BLaER1 (cell line): ENCODE measurements around the gene SLC17A6.

Source experiments
- H3K27ac ChIP-seq: shearing (Covaris generic); formaldehyde crosslinking; 2 replicates; pipeline ENCODE4 v1.8.1; 2022
- H3K27me3 ChIP-seq: shearing (Covaris generic); formaldehyde crosslinking; 2 replicates; pipeline ENCODE4 v1.8.1; 2022
- H3K36me3 ChIP-seq: shearing (Covaris generic); formaldehyde crosslinking; 2 replicates; pipeline ENCODE4 v1.8.1; 2022
- H3K4me1 ChIP-seq: shearing (Covaris generic); formaldehyde crosslinking; 2 replicates; pipeline ENCODE4 v1.8.1; 2022
- H3K4me2 ChIP-seq: shearing (Covaris generic); formaldehyde crosslinking; 2 replicates; pipeline ENCODE4 v1.8.1; 2022
- H3K4me3 ChIP-seq: shearing (Covaris generic); formaldehyde crosslinking; 2 replicates; pipeline ENCODE4 v1.8.1; 2022
- H3K9ac ChIP-seq: shearing (Covaris generic); formaldehyde crosslinking; 2 replicates; pipeline ENCODE4 v1.8.1; 2022
- H3K9me3 ChIP-seq: shearing (Covaris generic); formaldehyde crosslinking; 2 replicates; pipeline ENCODE4 v1.8.1; 2022
- H4K20me1 ChIP-seq: shearing (Covaris generic); formaldehyde crosslinking; 2 replicates; pipeline ENCODE4 v1.8.1; 2022
- Cebpa-rat ChIP-seq: shearing (Covaris generic); IDR thresholded peaks from 2 replicates; pipeline ENCODE4 v1.8.1; 2022

The SLC17A6 gene

GRCh38 chr11:22341588-22341931 lies 3.4 kb downstream of the SLC17A6 start:
- no peaks in the 10 kb centered on the region for H3K36me3 ChIP-seq
- H3K4me1 ChIP-seq, result no peaks in the 10 kb centered on the region
- no peak overlapping the region for H3K27ac ChIP-seq
- H4K20me1 ChIP-seq, result no peaks in the 10 kb centered on the region
- H3K27me3 ChIP-seq, result peaks cover 50% of the 10 kb centered on the region
- peaks cover 11% of the 10 kb centered on the region for H3K9me3 ChIP-seq
- TF ChIP-seq Cebpa-rat, result no peak
- H3K9ac ChIP-seq, result no peak overlapping the region
- H3K4me3 ChIP-seq, result no peak overlapping the region
- H3K4me2 ChIP-seq, result no peak overlapping the region

GRCh38 chr11:22342211-22343031 lies 4.2 kb downstream of the SLC17A6 start:
- H4K20me1 ChIP-seq, result no peaks in the 10 kb centered on the region
- H3K9me3 ChIP-seq, result peaks cover 11% of the 10 kb centered on the region
- TF ChIP-seq Cebpa-rat, result no peak
- H3K36me3 ChIP-seq, result no peaks in the 10 kb centered on the region
- H3K27me3 ChIP-seq, result peaks cover 50% of the 10 kb centered on the region
- no peak overlapping the region for H3K4me2 ChIP-seq
- no peak overlapping the region for H3K4me3 ChIP-seq
- H3K4me1 ChIP-seq, result no peaks in the 10 kb centered on the region
- H3K27ac ChIP-seq, result no peak overlapping the region
- H3K9ac ChIP-seq, result no peak overlapping the region

GRCh38 chr11:22343032-22343324 lies 4.8 kb downstream of the SLC17A6 start:
- H3K4me1 ChIP-seq, result no peaks in the 10 kb centered on the region
- peaks cover 11% of the 10 kb centered on the region for H3K9me3 ChIP-seq
- H3K4me3 ChIP-seq, result no peak overlapping the region
- TF ChIP-seq Cebpa-rat, result no peak
- H3K4me2 ChIP-seq, result no peak overlapping the region
- H3K27ac ChIP-seq, result no peak overlapping the region
- peaks cover 46% of the 10 kb centered on the region for H3K27me3 ChIP-seq
- no peaks in the 10 kb centered on the region for H4K20me1 ChIP-seq
- H3K36me3 ChIP-seq, result no peaks in the 10 kb centered on the region
- no peak overlapping the region for H3K9ac ChIP-seq

DNA sequence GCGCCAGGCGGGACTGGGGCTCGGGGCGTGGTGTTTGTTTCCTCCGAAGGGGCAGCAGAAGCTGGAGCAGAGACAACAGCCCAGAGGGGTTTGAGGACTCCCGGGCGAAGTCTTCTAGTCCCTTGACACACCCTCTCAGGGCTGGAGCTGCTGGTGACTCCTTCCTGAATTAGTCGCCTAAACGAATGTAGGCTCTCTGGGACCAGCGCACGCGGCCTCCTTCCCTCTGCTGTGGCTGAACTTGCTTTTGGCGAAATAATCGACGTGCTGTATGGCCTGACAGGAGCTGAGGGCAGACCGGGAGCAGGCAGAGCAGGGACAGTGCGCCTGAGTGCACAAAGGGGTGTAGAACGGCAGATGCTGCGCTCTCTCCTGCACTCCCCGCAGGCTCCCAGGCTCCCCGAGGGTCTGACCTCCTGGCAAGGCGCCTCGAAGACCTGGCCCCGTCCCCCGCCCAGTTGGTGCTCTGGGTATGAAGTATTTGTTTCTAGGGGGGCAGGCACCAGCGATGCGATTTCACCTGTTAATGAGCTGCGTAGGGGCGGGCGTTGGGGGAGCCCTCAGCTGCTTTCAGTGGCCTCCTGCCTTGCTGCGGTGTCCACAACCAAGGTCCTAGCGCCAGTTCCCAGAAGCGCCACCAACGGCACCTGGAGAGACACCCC lies 5.3 kb downstream of the SLC17A6 start:
- H3K9me3 ChIP-seq, result peaks cover 11% of the 10 kb centered on the region
- no peaks in the 10 kb centered on the region for H4K20me1 ChIP-seq
- no peak overlapping the region for H3K4me3 ChIP-seq
- H3K27ac ChIP-seq, result no peak overlapping the region
- peaks cover 40% of the 10 kb centered on the region for H3K27me3 ChIP-seq
- no peaks in the 10 kb centered on the region for H3K4me1 ChIP-seq
- H3K36me3 ChIP-seq, result no peaks in the 10 kb centered on the region
- no peak for TF ChIP-seq Cebpa-rat
- H3K9ac ChIP-seq, result no peak overlapping the region
- no peak overlapping the region for H3K4me2 ChIP-seq

DNA sequence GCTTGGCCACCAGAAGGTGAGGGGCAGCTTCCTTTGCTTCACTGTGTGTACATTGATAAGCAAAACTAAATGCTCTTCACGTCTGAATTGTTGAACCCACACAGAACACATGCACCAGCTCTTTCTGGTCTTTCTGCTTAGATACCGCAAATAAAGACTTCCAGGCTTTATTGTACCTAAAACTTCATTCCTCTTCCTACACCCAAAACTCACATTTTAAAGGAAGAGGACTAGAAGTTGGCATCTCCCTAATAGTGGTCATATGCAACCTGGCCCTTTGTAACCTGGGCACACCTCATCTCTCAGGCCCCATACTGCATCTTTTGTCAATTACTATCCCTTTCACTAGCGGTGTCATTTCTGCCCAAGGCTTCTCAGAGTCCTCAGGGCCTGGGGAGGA lies 5.9 kb downstream of the SLC17A6 start:
- H3K27ac ChIP-seq, result no peak overlapping the region
- peaks cover 11% of the 10 kb centered on the region for H3K9me3 ChIP-seq
- no peak overlapping the region for H3K4me3 ChIP-seq
- H3K4me1 ChIP-seq, result no peaks in the 10 kb centered on the region
- no peak for TF ChIP-seq Cebpa-rat
- no peaks in the 10 kb centered on the region for H3K36me3 ChIP-seq
- no peak overlapping the region for H3K4me2 ChIP-seq
- no peak overlapping the region for H3K9ac ChIP-seq
- peaks cover 39% of the 10 kb centered on the region for H3K27me3 ChIP-seq
- H4K20me1 ChIP-seq, result no peaks in the 10 kb centered on the region

GRCh38 chr11:22346282-22346681 lies 8.1 kb downstream of the SLC17A6 start:
- no peak overlapping the region for H3K27ac ChIP-seq
- no peak for TF ChIP-seq Cebpa-rat

DNA sequence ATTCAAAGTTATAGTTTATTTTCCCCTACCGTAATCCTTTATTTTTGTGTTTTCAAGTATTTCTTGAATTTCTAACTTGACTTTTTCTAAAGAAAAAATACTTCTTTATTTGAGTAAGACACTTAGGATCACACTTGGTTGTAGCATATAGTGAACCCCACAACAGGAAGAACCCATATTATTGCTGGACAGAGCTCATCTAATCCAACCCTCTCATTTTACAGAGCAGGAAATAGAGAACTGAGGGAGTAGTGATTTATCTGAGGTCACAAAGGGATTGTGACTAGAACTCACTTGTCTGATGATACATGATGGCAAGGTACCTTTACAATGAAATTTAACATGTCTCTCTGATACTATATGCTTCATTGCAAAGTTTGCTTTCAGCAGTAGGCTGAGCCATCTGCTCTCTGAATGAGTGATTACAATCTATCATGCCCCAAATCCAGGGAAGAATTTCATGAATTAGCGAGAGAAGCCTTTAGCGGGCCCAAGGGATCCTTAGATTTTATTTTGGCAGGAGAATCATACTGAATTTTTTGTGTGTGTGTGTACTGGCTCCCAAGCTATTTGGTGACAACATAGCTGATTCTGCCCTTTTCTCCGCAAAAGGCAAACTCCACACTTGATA lies 9.8 kb downstream of the SLC17A6 start:
- Histone ChIP-seq H3K27ac (no peak overlapping the region), H3K4me3 (no peak overlapping the region), H3K27me3 (peaks cover 15% of the 10 kb centered on the region), H3K9me3 (no peaks in the 10 kb centered on the region; the same call in 1 of the 2 replicates), H3K4me2 (no peak overlapping the region), H3K9ac (no peak overlapping the region), H4K20me1 (no peaks in the 10 kb centered on the region), H3K36me3 (no peaks in the 10 kb centered on the region), H3K4me1 (no peaks in the 10 kb centered on the region)
- no peak for TF ChIP-seq Cebpa-rat

More at GRCh38 chr11:22346282-22346681, 8.1 kb downstream of the SLC17A6 start:
- no peaks in the 10 kb centered on the region for H4K20me1 ChIP-seq
- H3K4me3 ChIP-seq, result no peak overlapping the region
- no peak overlapping the region for H3K9ac ChIP-seq
- no peaks in the 10 kb centered on the region for H3K4me1 ChIP-seq
- H3K4me2 ChIP-seq, result no peak overlapping the region
- peaks cover 28% of the 10 kb centered on the region for H3K27me3 ChIP-seq
- peaks cover 5% of the 10 kb centered on the region for H3K9me3 ChIP-seq
- no peaks in the 10 kb centered on the region for H3K36me3 ChIP-seq

DNA sequence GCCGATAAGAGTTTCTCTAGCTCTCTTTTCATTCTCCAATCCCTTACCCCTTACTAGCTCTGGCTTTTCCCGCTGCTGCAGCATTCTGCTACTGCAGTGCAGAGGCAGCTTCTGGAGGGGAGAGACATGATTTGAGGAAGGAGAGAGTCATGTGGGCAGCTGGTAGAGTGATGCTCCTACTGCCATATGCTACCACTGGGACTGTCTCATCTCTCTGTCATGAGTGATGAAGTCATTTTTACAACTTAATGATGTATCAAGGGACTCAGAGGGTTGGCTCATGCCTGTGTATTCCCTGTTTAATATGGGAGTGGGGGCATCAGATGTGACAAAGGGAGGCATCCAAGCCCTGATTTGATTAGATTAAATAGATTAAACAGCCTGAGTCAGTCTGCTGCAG lies 11.3 kb downstream of the SLC17A6 start:
- no peak for TF ChIP-seq Cebpa-rat
- Histone ChIP-seq H3K27me3 (no peaks in the 10 kb centered on the region), H4K20me1 (no peaks in the 10 kb centered on the region)

GRCh38 chr11:22359295-22359694 lies 21.1 kb downstream of the SLC17A6 start:
- H3K27ac ChIP-seq, result no peak overlapping the region
- no peak for TF ChIP-seq Cebpa-rat
- H3K9me3 ChIP-seq, result no peaks in the 10 kb centered on the region
- no peak overlapping the region for H3K9ac ChIP-seq
- no peaks in the 10 kb centered on the region for H4K20me1 ChIP-seq
- H3K36me3 ChIP-seq, result no peaks in the 10 kb centered on the region
- H3K4me1 ChIP-seq, result no peaks in the 10 kb centered on the region
- H3K27me3 ChIP-seq, result no peaks in the 10 kb centered on the region
- no peak overlapping the region for H3K4me3 ChIP-seq
- H3K4me2 ChIP-seq, result no peak overlapping the region

More for the DNA sequence above, 11.3 kb downstream of the SLC17A6 start:
- no peaks in the 10 kb centered on the region for H3K4me1 ChIP-seq
- no peak overlapping the region for H3K9ac ChIP-seq
- H3K36me3 ChIP-seq, result no peaks in the 10 kb centered on the region
- H3K27ac ChIP-seq, result no peak overlapping the region
- no peaks in the 10 kb centered on the region for H3K9me3 ChIP-seq
- H3K4me3 ChIP-seq, result no peak overlapping the region
- H3K4me2 ChIP-seq, result no peak overlapping the region

GRCh38 chr11:22371160-22371559 lies 33.0 kb downstream of the SLC17A6 start:
- no peak overlapping the region for H3K4me3 ChIP-seq
- no peak overlapping the region for H3K9ac ChIP-seq
- TF ChIP-seq Cebpa-rat, result no peak
- no peaks in the 10 kb centered on the region for H3K9me3 ChIP-seq
- H3K4me2 ChIP-seq, result no peak overlapping the region
- H3K36me3 ChIP-seq, result no peaks in the 10 kb centered on the region
- H4K20me1 ChIP-seq, result no peaks in the 10 kb centered on the region
- no peak overlapping the region for H3K27ac ChIP-seq
- H3K4me1 ChIP-seq, result no peaks in the 10 kb centered on the region
- no peaks in the 10 kb centered on the region for H3K27me3 ChIP-seq
